GM21381 (cell line): Measurements from ENCODE around the gene SPTSSB.

Experiments used
- ATAC-seq: cut with Tn5 transposase; IDR thresholded peaks from one replicate; pipeline ENCODE4 v1.9.1; 2021; ENCODE audit warnings: mild to moderate bottlenecking, moderate library complexity; ENCODE audit not compliant: unreplicated experiment

SPTSSB gene, protein sequence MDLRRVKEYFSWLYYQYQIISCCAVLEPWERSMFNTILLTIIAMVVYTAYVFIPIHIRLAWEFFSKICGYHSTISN

DNA sequence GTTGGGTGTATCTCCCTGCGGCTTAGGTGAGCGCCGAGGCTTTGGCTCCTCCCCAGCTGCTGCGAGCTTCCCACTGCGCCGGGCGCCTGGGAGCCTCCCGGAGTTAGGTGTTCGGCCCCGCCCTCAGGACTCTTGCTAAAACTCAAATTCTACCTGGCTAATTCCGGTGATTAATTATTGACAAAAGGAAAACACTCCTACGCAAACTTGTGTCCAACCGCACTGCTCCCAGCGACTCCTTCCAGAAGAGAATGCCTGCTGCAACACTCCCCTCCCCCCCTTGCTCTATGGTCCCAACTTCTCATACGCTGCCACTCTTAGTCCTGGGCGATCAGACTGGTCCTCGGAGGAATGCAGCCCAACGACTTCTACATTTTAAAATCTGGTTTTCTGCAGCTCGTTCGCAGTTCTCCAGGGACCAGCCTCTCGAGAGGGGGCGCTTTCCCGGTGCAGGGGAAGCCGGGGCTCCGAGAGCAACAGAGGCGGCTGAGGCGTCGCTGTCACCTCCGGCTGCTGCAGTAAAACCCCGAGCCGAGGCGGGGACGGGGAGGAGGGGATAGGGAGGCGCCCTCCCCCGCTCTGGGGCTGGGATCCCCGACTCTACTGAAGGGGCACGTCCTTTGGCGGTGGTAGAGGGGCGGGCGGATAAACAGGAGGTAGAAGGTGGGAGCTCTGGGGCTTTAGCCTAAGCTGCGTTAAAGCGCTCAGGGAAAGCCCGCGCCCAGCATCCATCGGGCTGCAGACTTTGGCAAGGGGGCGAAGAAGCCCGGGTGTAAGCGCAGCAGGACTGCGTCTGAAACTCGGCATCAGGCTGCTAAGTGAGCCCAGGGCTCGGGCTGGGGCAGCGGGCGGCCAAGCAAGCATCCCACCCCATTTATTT lies at the start of gene SPTSSB:
Gene SPTSSB (minus strand): TSS at position 77 of the 880 bp plus-strand sequence. CDS start 25,194 bp downstream, outside the sequence.
- peak; percentile 53 for ATAC-seq

DNA sequence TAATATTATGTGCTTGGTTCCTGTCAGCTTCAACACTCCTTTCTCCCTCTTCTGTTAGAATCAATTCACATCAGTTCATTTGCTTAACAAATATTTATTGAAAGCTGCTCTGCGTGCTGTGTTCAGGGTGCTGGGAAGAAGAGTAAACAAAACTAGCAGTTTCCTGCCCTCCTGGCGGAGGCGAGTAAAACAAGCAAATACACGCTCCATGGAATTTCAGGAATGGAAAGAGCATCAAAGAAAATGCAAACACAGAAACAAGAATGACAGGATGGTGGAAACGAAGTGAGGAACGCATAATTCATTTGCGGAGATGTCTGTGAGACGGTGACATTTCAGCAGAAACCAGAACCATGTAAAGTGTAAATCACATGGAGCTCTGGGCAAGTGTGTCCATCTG lies 49.4 kb upstream of the SPTSSB start:
- ATAC-seq = no peak

DNA sequence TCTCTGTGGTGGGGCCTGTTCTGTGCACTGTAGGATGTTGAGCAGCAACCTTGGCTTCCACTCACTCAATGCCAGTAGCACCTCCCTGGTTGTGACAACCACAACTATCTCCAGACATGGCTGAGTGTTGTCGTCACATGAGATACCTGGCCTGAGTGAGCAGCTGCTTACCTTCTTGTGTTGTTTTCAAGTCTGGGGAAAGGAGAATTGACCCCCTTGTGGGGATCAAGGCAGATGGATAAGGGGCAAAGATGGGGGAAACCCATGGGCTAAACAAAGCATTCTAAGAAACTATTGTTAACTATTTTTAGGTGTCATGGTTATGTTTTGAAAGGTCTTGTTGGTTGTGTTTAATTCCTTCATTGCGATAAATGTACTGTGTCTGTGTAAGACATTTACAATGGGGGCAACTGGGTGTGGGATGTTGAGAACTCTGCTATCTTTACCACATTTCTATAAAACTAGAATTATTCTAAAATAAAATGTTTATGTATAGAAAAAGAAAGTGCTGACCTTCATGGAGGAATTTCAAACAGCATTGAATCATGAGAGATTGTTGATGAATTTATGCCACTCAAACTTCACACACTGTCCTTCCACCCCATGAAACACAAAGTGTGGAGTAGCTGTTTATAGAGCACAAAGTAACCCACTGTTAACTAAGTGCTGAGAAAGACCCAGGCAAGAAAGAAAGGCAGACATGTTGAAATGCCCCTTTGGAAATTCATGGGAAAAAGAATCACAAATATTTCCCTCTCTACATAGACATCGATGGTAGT lies 48.4 kb upstream of the SPTSSB start:
- no peak for ATAC-seq

DNA sequence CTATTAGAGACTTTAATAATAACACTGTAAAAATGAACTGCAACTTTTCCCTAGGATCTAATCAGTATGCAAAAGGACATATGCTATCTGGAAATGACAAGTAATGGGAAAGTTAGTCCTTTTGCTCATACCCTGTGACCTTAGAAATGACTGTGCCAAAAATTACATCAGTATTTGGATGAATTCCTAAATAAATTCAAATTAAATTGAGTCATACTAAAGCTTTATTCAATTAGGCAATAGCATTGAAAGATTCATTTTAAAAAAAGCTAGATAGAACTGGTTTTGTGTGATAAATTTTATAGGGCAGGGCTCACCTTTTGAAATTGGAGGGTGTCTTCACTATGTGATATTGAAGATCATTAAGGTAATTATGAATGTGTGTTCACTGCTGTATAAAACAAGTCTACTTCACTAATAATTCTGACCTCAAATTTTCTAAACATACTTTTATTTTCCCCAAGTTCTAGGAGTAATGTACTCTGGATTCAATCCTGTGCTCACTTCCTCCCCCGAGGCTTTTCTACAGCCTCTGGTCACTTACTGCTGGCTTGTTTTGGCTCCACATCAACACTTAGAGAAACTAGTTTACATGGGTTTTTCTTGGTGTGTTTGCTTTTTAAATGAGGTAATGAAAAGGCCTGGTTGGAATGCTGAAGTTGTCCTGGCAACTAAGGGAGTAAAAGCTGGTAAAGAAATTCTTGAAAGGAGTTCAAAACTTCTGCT lies 44.4 kb upstream of the SPTSSB start:
- no peak for ATAC-seq

DNA sequence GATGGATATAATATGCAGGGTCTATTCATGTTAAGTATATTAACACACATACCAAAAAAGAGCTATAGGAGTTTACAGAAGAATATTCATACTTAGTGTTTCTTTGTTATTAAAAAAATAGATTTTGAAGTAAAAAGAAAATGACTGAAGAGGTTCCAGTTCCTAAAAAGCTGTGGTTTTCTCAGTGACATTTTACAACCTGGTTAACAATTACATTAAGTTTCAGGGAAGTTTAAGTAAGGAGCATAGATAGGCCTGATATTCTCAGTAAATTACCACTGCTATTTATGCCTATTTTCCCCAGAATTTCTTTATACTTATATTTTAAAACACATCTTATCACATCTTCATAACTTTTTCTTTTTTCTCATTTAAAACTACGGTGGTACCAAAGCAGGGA lies 43.6 kb upstream of the SPTSSB start:
- no peak for ATAC-seq

DNA sequence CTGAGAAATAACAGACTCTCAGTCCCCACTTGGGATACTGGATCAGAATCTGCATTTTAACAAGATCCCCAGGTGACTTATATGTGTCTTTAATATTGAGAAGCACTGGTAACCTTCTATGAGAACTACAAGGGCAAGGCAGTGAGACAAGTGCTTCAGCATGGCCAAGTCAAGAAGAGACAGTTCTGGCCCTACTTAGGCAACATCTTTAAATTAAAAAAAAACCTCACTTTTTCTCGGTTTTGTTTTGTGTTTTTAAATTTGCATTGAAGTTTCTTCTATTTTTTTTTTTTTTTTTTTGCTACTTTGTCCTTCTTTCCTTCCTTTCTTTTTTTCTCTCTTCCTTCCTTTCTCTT lies 42.5 kb upstream of the SPTSSB start:
- ATAC-seq = peak; percentile 52

DNA sequence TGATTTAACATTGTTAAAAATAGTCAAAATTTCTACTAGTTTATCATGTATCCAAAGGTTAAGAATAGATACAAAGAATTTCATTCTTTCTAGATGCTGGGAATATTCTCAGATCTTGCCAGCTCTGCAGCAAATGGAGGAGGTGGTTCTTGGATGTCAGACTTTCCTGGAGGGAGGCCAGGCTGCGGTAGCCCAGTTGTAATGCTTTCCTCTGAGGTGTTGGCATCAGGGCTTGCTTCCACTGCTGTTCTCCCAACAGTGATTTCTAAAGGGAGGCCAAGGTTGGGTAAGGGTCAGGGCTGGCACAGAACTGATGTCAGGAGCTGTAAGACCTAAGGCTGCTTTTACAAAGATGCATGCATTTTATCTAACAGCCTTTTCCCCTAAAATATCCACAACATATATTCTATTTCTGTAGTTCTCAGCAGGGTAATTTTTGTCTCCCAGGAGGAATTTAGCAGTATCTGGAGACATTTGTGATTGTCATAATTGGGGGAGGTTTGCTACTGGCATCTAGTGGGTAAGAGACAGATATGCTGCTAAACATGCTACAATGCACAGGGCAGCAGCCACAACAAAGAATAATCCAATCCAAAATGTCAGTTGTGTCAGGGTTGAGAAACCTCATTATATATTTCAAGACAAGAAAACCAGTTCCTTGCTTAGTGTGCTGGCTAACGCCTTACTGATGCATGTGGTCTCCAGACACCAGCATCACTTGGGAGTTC lies 42.0 kb upstream of the SPTSSB start:
- ATAC-seq = peak; percentile 29

DNA sequence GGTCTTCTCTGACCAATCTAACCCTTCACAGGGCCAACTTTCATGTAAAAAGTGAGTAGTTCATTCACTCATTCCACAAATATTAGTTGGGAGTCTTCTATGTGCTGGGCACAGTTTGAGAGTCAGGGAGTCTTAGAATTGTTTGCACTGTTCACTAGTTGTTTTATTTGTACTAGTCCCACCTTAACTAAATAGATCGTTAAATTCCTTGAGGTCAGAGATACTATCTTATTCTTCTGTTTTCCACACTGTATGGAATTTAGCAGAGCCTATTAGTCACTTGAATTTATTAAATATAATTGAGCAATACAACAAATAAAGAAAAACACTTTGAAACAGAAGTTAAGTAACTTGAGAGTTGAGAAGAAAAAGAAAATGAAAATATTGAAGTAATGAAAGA lies 40.8 kb upstream of the SPTSSB start:
- ATAC-seq = no peak

DNA sequence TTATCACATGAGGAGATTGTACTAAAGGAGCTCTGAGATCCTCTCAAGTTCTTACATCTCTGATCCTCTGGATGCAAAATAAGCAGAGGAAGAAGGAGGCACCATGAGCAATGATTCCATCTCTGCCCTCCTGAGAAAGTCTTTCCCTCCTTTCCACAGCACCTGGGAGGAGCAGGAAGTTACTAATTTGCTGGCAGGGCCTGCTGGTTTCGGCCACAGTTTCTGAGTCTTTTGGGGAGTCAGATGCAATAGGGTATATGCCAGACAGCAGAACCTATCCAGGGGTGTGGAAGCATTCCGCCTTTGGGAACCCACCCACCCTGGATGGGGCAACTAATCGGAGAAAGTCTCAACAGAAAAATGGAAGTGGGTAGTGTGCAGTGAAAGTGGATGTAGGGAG lies 38.5 kb upstream of the SPTSSB start:
- no peak for ATAC-seq

DNA sequence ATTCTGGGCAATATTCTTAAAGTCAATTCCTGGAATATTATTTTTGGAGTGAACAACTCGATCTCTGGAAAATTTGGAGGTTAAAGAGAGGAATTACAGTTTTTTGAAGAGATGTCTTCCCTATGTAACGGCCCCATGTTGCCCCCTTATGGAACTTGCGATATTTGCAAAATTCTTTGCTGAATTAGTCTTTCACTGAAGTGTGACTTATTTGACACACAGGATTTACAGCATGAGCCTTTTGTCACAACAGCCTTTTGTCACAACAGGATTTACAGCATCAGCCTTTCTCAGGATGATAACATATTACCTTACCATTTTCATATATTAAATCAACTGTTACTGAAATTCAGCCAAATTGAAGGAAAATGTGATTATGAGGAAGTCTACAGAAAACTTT lies 37.8 kb upstream of the SPTSSB start:
- peak; percentile 43 for ATAC-seq

DNA sequence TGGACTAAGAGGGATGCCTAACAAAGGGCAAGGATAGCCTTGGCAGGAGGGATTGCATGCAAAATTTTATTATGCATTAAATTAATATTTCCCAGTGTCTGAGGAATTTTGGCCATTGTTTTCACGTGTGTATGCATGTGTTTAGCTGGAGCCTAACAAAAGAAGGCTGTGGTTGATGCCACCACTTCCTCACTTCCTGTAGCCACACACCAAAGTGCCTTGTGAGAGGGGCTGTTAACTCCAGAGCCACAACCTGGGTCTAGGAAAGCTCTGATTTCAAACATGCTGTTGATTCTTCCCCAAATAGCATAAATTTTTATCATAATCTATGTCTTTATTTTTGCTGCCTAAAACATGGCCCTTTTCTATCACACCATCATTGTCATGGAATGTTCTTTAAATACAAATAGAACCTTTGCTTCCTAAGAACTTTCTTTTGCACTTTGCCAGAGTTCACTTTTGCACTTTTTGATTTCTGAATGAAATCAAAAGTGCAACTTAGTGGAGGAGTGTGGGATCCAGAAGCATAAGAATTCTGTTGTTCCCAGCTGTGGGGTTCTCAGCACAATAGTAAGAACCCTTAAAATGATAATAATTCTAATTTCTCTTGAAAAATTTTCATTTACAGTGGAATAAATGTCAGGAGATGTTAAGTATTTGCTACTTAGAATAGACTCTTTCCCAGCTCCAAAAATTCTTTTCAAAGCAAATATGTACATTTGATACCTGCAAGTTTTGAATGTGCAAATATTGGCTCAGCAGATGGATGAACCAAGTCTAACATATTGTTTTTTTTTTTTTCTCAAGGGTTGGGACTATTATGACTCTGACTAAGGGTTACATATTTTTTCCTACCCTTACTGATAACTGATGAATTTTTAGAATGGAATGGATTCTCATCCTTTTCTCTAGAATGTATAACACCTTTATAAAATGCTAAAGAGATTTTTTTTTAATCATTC lies 35.6 kb upstream of the SPTSSB start:
- ATAC-seq = no peak

DNA sequence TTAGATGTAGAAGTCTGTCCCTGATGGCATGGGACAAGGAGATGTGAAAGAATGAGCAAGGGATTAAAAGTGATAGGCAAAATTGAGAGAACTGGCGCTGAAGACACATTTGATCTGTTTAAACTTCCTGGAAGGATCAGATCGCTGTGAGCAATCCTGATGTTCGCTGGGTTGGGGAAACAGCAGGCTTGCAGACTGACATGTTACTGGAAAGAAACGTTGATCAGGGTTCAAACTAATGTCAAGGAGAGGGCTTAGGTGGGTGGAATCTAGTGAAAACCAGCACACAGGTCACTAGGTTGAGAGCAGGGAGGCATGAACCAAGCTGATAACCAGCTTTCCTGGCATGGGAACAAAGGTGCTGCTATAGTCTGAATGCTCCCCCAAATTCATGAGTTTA lies 34.5 kb upstream of the SPTSSB start:
- ATAC-seq = no peak

DNA sequence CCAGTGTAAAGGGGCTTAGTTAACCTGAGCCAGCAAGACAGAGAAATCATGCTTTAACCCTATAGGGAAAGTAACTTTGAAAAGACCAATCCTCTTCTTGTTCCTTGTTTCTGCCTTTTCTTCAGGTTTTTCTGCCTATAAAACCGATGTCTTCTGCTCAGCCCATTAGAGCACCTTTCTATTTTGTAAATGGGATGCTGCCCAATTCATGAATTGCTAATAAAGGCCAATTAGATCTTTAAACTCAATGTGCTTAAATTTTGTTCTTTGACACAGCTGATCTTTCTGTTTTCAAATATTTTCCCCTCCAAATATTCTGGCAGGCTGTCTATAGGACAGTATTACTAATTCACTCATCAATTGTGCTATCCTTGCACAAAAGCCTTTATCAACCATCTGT lies 33.8 kb upstream of the SPTSSB start:
- no peak for ATAC-seq

DNA sequence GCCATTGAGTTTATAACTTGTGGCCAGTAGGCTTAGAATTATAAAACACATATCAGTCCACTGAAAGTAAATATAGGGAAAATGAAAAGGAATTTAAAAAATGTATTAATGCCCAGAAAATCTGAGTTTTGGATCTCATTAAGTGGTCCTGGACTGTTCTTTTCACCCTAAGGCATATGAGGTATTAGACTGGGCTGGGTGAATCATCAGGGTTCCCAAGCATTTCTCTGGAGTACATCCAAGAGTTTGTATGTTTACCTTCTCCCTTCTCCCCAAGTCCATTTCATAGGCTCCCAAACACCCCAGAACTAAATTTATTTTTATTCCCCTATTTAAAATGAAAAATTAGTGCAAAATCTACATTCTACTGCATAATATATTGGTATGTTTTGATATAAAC lies 31.9 kb upstream of the SPTSSB start:
- no peak for ATAC-seq

DNA sequence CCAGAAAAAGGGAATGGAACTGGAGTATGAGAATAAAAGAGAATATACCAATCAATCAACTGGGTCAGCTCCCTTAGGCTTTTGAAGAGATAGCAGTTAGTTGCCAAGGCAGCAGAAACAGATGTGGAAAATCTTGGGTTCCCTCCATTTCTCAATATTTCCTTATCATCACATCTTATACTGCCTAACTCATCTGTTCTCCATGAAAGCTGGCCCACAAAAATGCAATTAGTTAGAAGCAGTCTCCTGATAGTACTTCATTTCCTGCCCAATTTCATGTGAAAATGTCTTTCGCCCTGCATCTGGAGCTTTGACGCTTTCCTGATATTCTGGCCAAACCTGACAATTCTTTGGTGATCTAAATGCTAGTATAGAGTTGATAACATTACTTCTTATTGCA lies 30.1 kb upstream of the SPTSSB start:
- no peak for ATAC-seq

DNA sequence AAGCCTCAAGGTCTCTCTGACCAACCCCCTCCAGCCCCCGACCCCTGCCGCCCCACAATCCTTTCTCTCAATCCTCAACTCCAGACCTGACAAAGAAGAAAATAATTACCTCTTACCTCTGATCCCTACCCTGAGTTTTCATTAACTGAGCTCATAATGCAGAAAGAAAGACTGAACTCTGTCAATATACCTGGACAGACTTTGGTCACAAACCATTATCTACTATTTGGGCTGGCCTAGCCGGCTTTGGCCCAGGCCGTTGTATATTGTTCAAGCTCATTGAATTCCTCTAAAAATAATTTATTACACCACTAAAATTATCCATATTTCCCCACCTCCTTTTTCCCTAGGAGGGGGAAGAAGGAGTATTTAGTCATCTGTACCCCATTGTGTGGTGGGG lies 29.3 kb upstream of the SPTSSB start:
- ATAC-seq = no peak

DNA sequence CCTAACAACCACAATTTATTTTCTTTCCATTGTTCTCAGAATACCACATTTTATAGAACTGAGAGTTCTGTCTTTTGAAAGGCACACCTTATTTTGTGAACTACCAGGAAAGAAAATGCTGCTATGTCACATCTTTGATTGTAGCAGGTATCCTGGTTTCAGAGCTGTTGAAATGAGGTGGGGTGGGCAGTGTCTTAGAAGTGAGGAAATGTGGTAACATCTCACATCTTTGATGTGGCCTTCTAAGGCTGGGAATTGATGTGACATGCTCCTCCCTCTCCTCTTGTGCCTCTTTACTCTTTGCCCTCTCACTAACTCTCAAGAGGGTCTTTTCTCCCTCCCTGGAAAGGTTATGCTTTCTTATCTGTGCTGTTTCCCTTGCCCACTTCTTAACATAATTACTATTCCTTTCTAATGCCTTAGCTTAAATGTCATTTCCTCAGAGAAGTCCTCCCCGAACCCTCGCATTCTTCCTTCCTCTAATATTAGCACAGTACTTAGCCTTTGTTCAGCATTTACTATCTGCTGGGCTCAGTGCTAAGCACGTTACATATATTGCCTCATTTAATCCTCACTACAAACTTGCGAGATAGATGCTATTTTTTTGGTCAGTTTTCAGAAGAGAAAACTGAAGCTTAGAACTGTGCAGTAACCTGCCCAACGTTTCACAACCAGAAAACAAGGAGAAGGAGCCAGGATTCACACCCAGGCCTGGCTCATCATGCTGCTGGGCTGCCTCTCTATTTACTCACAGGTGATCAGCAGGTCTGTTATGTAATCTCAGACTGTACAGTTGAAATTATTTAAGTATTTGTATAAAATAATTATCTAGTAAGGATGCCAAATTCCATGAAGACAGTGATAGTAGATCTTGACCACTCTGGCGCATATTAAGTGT lies 24.0 kb upstream of the SPTSSB start:
- ATAC-seq = no peak

DNA sequence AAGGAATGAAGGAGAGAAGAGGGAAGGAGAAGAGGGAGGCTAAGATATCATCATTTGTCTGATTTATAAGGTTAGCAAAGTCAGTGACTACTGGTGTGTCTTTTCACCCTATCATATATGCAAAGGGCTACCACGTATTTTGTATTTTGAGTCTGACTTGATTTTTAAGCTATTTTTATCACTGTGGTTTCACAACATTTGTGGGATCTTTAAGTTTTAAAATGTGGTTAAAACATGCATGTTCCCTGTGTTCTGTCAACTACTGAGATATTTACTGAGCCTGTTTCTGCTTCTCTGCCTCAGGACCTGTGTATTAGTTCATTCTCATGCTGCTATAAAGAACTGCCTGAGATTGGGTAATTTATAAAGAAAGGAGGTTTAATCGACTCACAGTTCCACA lies 22.5 kb upstream of the SPTSSB start:
- peak; percentile 83 for ATAC-seq

DNA sequence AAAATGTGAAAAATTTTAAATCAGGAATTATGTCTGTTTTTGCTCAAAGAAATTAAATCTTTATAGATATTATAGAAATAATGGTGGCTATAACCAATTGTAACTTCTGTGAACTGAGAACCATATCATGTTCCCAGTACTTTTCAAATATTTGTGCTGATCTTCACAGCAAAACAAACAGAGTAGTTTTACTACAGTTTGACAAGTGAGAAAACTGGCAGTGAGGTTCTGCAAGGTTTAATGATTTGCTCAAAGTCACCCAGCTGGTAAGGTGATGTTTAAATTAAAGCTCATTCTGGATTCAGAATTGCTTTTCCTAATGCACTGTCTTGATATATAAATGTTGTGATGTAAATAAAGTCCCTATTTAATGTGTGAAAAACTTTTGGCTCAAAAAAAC lies 22.0 kb upstream of the SPTSSB start:
- ATAC-seq = no peak
